Neural cell (in vitro differentiated cells): ENCODE results near the gene ERCC4.

Experiments
- POLR2AphosphoS5 ChIP-seq: IDR thresholded peaks from 2 replicates; pipeline ENCODE4 v1.6.1; 2012
- TAF1 ChIP-seq: IDR thresholded peaks from 2 replicates; pipeline ENCODE4 v1.6.1; 2012; ENCODE audit warnings: low read depth
- TF ChIP-seq, protein P1 (sequence below): fragments of 450-650 bp; IDR thresholded peaks from 2 replicates; pipeline ENCODE4 v1.5.1; 2014; ENCODE audit warnings: antibody characterized with exemption, mild to moderate bottlenecking, moderate library complexity; ENCODE audit not compliant: poor library complexity, severe bottlenecking

DNA sequence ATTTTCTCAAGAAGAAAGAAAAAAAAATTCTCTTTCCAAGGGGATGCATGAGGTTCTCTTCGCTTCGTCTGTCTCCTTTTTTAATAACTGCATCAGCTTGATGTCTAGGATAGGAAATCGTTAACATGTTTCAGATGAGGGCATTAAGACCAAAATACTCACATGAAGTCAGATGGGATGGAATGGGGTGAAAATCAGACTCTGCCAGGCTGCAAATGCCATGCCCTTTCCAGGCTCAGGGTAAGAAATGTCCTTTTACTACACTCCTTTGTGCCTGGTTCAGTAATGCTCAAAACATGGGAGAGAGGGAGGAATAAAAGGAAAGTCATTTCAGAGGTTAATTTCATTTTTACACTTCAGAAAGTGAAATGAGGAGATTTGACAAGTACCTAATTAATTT is 21.7 kb upstream of the ERCC4 start:
- TF ChIP-seq POLR2AphosphoS5 (no peak), TAF1 (no peak)
- TF ChIP-seq, protein P1, sequence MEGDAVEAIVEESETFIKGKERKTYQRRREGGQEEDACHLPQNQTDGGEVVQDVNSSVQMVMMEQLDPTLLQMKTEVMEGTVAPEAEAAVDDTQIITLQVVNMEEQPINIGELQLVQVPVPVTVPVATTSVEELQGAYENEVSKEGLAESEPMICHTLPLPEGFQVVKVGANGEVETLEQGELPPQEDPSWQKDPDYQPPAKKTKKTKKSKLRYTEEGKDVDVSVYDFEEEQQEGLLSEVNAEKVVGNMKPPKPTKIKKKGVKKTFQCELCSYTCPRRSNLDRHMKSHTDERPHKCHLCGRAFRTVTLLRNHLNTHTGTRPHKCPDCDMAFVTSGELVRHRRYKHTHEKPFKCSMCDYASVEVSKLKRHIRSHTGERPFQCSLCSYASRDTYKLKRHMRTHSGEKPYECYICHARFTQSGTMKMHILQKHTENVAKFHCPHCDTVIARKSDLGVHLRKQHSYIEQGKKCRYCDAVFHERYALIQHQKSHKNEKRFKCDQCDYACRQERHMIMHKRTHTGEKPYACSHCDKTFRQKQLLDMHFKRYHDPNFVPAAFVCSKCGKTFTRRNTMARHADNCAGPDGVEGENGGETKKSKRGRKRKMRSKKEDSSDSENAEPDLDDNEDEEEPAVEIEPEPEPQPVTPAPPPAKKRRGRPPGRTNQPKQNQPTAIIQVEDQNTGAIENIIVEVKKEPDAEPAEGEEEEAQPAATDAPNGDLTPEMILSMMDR, result no peak
